SIG-M5 (cell line): Measurements from ENCODE around the gene DHX30.

Experiments used
- DNase-seq: peaks from one replicate; lab custom pipeline; 2025; lab: John Stamatoyannopoulos, UW

Gene DHX30

DNA sequence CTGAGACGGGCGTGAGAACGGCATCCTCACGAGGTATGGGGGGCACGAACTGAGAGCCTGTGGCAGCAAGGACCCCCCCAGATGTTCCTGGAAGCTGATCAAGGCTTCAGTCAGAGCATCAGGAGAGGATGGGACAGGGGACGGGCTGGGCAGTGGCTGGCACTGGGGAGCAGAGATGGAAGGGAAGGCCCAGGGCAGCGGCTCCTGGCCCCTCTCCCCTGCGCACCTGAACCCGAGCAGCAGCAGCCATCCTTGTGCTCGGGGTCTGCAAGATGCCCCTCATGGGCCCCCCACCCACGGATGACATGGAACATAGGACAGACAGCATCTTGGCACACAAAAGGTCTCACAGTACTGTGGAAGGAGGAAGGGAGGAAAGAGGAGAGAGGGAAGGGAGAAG, 51.3 kb downstream of the DHX30 start:
- no peak for DNase-seq

DNA sequence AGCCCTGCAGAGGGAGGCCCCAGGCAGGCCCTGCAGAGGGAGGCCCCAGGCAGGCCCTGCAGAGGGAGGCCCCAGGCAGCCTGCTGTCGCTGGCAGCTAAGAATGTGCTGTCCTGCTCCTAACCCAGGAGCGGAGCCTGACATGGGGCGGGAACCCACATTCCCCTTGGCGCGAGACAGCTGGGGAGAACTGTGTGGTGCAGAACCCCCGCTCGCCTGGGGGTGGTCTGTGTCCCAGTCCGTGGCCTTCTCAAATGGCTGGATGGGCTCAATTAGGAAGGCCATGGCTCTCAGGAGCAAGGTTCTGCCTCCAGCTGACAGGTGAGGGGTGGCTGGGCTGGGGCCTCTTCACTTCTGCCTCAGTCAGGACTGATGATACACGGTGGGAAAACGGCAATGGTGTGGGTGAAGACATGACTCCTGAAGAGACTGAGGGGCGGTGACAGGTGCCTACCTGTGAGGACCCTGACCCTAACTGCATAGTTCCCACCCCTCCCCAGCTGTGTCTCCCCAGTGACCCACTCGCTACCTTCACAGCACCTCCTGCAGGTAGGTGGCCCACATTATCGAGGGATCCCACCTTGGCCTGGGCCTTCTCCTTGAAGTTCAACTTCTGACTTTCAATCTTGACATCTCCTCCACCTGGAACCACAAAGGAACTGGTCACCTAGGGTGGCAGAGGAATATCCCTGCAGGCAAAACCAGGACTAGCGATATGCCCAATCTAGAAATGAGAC, 52.0 kb downstream of the DHX30 start:
- DNase-seq, result no peak

- no peak for DNase-seq
Measured at GRCh38 chr3:47855461-47856383, 52.8 kb downstream of the DHX30 start.

DNA sequence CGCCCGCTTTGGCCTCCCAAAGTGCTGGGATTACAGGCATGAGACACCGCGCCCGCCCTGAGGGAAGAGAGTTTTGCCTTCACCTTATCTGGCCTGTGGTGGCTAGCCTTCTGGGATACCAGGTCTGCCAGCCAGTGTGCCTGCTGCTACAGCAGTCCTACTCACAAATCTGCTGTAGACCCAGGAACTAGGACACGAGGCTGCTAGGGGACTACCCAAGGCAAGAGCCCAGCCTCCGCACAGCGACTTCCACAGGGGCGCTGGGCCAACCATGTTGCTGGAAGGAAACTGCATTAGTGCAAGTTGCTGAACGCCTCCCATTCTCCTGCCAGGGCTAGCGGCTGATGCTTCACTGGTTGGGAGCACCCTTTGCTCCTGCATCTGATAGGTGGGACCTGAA, 53.7 kb downstream of the DHX30 start:
- DNase-seq, result no peak

DNA sequence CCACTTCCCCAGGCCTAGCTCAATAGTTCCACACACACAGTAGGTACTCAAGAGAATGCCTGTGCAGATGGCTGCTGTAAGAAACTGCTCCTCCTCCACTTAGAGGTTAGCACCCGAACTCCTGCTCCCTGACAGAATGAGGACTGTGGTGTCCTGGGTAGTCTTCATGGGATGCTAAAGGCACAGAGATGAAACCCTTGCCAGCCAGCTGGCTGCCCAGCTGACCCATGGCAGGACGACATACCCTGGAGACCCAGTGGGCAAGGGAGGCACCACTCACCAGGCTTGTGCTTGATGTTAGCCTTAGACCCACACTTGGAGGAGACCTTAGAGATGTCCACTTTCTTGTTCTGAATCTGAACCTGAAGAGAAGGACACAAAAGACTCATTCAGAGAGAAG, 54.2 kb downstream of the DHX30 start:
- DNase-seq, result no peak

GRCh38 chr3:47859956-47860605, 57.1 kb downstream of the DHX30 start:
- DNase-seq, result no peak

DNA sequence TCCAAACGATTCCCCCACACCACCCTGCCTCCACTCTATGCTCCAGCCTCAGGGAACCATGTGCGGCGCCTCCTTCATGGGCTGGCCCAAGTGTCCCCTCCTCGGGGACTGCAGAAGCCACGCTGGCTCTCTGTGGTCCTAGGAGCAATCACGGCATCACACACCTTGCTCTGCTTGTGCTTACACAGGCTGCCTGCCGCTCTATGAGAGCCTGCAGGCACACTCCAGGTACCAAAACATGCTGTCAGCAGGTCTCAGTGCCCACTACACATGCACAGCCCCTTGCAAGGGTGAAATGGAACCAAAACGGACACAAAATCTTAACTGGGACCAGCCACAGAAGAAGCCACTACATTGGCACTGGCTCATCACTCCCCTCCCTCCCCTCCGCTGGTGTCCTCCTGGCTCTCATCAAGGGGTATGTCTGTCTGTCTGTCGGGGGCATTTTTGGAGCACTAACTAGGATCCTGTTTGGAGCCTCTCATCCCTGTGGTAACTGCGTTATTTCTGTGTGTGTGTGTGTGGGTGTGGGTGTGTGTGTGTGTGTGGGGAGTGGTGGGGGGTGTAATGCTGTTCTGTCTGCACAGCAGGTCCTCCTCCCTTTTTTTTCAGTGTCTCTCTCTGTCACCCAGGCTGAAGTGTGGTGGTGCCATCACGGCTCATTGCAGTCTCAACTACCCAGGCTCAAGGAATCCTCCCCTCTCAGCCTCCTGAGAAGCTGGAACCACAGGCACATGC, 60.6 kb downstream of the DHX30 start:
- DNase-seq, result no peak

GRCh38 chr3:47865192-47865591, 62.3 kb downstream of the DHX30 start:
- no peak for DNase-seq

GRCh38 chr3:47867451-47868044, 64.6 kb downstream of the DHX30 start:
- no peak for DNase-seq

- DNase-seq, result no peak
Measured at GRCh38 chr3:47868306-47868705, 65.4 kb downstream of the DHX30 start.

DNA sequence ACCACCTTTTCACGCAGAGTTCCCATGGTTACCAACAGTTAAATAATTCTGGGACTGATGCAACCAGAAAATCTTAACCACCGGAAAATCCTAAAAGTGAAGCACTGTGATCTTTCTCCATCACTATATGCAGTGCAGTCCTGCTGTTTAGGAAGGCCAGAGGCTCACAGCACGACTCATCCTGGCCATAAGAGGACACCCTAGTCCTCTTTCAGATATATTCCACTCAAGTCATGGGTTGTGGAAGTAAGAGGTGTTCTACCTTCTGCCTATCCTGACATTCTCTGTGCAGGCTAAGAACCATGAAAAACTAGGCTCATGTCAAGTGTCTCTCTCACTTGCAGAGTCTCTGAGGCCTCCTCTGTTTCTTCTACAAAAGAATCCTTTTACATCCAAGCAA, 67.2 kb downstream of the DHX30 start:
- DNase-seq, result no peak

- DNase-seq, result no peak
Measured at GRCh38 chr3:47870702-47871260, 67.8 kb downstream of the DHX30 start.

DNA sequence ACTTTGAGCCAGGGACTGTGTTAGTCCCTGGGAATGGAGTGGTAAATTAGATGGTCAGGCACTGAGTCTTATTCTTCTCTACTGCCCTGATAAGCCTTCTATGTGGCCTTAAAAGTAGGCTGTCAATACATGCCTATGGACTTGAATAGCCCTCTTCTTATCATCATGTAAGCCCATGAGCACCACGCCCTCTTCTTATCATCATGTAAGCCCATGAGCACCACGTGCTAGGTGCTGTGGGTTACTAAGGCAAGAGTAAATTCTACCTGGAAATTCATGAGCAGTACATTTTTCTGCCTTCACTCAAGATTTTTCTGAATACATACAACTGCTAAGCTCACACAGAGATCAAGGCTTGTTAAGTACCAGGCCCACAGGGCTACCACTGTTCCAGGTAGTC, 68.5 kb downstream of the DHX30 start:
- no peak for DNase-seq

- no peak for DNase-seq
Measured at GRCh38 chr3:47872916-47873315, 70.0 kb downstream of the DHX30 start.

GRCh38 chr3:47874438-47874837, 71.5 kb downstream of the DHX30 start:
- DNase-seq, result no peak

DNA sequence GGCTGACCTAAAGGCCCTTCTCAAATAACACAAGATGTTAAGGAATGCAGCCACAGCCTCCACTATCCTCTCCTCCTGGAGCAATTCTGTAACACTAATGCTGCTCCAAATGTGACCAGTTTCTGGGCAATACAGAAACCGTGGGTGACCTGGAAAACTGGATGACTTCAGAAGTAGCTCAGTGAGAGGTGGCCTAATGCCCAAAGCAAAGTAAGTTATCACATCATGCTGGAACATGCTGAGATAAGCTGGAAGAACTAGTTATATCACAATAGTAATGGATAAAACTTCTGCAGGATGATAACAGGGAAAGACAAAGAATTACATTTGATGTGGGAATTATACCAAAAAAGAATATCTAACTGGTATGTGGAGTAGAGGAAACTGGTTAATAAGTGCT, 72.0 kb downstream of the DHX30 start:
- DNase-seq, result no peak

- no peak for DNase-seq
Measured at GRCh38 chr3:47877290-47877689, 74.4 kb downstream of the DHX30 start.

DNA sequence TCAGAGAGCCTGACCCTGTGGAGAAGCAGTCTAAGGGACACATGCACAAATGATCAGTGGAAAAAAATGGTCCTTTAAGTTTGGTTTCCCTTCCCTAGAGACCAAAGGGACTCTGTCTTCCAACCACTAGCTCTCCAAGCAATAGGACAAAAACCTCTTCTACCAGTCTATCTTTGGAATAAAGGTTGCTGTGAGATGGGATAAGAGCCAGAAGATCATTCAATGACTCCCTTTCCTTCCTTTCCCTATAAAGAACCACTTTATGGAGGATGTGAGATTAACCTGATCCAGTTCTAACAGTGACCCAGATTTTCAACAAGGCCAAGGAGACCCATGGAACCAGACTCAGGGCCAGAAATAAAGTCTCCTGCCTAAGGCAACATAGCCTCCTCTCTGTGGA, 74.8 kb downstream of the DHX30 start:
- no peak for DNase-seq

- no peak for DNase-seq
Measured at GRCh38 chr3:47882338-47882737, 79.4 kb downstream of the DHX30 start.

- DNase-seq, result no peak
Measured at GRCh38 chr3:47884603-47885002, 81.7 kb downstream of the DHX30 start.

DNA sequence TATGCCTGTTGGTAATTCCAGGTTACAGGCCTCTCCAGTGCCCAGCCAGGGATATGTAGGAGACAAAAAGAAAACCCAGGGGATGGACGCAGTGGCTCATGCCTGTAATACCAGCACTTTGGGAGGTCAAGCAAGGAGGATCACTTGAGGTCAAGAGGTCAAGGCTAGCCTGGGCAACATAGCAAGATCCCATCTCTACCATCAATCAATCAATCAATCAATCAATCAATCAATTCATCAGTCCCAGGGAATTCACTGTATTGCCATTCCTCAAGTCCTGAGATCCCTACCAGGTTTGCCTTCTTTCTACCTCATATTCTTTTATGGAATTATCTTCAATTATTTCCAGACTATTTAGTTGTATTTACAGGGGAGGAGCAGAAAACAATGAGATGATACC, 82.2 kb downstream of the DHX30 start:
- no peak for DNase-seq
